Mammary epithelial cell (primary cell): ENCODE measurements around the gene NARF.

Source experiments
- EZH2 ChIP-seq: IDR thresholded peaks from 2 replicates; pipeline ENCODE4 v1.6.1; 2012; ENCODE audit warnings: low read length, inconsistent platforms, borderline replicate concordance
- TF ChIP-seq, protein P1 (sequence below), 2 donors: IDR thresholded peaks in 1 of 2; conservative IDR thresholded peaks in 1 of 2; 2 replicates each; pipeline ENCODE4 v1.5.1; 2011 to 2012; ENCODE audit warnings: inconsistent platforms in 2 of 2, low read length in 2 of 2, mild to moderate bottlenecking in 2 of 2, control low read depth in 1 of 2, low read depth in 1 of 2; ENCODE audit not compliant: insufficient read depth in 1 of 2; ENCODE audit errors: extremely low read depth in 1 of 2

DNA sequence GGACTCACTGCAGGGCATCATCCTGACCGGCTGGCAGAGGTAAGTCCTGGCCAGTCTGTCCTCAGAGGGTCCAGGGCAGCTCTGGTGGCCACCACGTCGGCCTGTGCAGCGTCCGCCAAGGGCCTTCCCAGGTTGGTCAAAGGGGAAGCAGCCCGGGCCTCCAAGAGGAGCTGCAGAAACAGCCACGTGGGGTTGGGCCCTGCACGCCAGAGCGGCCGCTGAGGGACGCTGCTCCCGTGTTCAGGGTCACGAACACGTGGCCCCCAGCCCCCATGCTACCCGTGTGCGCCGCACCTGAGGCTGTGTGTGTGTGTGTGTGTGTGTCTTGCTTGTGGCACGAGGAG, 21.2 kb upstream of the NARF start:
- TF ChIP-seq, protein P1, sequence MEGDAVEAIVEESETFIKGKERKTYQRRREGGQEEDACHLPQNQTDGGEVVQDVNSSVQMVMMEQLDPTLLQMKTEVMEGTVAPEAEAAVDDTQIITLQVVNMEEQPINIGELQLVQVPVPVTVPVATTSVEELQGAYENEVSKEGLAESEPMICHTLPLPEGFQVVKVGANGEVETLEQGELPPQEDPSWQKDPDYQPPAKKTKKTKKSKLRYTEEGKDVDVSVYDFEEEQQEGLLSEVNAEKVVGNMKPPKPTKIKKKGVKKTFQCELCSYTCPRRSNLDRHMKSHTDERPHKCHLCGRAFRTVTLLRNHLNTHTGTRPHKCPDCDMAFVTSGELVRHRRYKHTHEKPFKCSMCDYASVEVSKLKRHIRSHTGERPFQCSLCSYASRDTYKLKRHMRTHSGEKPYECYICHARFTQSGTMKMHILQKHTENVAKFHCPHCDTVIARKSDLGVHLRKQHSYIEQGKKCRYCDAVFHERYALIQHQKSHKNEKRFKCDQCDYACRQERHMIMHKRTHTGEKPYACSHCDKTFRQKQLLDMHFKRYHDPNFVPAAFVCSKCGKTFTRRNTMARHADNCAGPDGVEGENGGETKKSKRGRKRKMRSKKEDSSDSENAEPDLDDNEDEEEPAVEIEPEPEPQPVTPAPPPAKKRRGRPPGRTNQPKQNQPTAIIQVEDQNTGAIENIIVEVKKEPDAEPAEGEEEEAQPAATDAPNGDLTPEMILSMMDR (conservative IDR thresholded peaks at IDR 0.05 in 1 of 2, IDR thresholded peaks at IDR 0.05 in 1 of 2; ENCODE audit: extremely low read depth in 1 of 2, insufficient read depth in 1 of 2, low read depth in 1 of 2, low read length in 2 of 2): no peak
- no peak for TF ChIP-seq EZH2
